OCI-LY1 (cell line): ENCODE data around the gene GALNT13.

Experiments
- H2AFZ ChIP-seq: fragments of 200-600 bp; sonication (generic), shearing (Covaris generic); 2 replicates; pipeline ENCODE4 v1.6.0; 2014; ENCODE audit warnings: antibody characterized with exemption, mild to moderate bottlenecking, low read length
- H3F3A ChIP-seq: fragments of 200-600 bp; sonication (generic), shearing (Covaris generic); 2 replicates; pipeline ENCODE4 v1.6.0; 2014; ENCODE audit warnings: mild to moderate bottlenecking, antibody characterized with exemption, low read length, moderate library complexity; ENCODE audit not compliant: insufficient read depth
- H3K27ac ChIP-seq: fragments of 200-600 bp; sonication (generic); 2 replicates; pipeline ENCODE4 v1.5.1; 2014; ENCODE audit warnings: low read length, mixed run types, mild to moderate bottlenecking, low read depth; ENCODE audit not compliant: poor library complexity, severe bottlenecking
- H3K27me3 ChIP-seq: fragments of 200-600 bp; sonication (generic); 2 replicates; pipeline ENCODE4 v1.6.0; 2014; ENCODE audit warnings: antibody characterized with exemption, mild to moderate bottlenecking, low read length, moderate library complexity; ENCODE audit not compliant: insufficient read depth
- H3K36me3 ChIP-seq: fragments of 200-600 bp; sonication (generic); 2 replicates; pipeline ENCODE4 v1.6.1; 2014; ENCODE audit warnings: mild to moderate bottlenecking, antibody characterized with exemption, low read length, moderate library complexity, mixed read lengths; ENCODE audit not compliant: insufficient read depth
- H3K4me1 ChIP-seq: fragments of 200-600 bp; sonication (generic); 2 replicates; pipeline ENCODE4 v1.5.1; 2014; ENCODE audit warnings: mild to moderate bottlenecking, low read length, moderate library complexity; ENCODE audit not compliant: insufficient read depth, severe bottlenecking
- H3K4me2 ChIP-seq: fragments of 200-600 bp; sonication (generic), shearing (Covaris generic); 2 replicates; pipeline ENCODE4 v1.6.1; 2014; ENCODE audit warnings: low read length
- H3K4me3 ChIP-seq: fragments of 200-600 bp; sonication (generic); 2 replicates; pipeline ENCODE4 v1.5.1; 2014; ENCODE audit warnings: low read length, low read depth, mild to moderate bottlenecking, mixed read lengths; ENCODE audit not compliant: poor library complexity, severe bottlenecking
- H3K79me2 ChIP-seq: fragments of 200-600 bp; shearing (Covaris generic); 2 replicates; pipeline ENCODE4 v1.6.1; 2016; ENCODE audit warnings: mixed run types, low read length, mixed read lengths; ENCODE audit not compliant: insufficient read depth
- H3K9ac ChIP-seq: fragments of 200-600 bp; sonication (generic), shearing (Covaris generic); 2 replicates; pipeline ENCODE4 v1.6.1; 2014; ENCODE audit warnings: mild to moderate bottlenecking, low read length, mixed read lengths
- H3K9me2 ChIP-seq: fragments of 200-600 bp; sonication (generic), shearing (Covaris generic); 2 replicates; pipeline ENCODE4 v1.6.1; 2014; ENCODE audit warnings: low read depth, mild to moderate bottlenecking, low read length, mixed read lengths
- H3K9me3 ChIP-seq: fragments of 200-600 bp; shearing (Covaris generic); 2 replicates; pipeline ENCODE4 v1.6.1; 2014; ENCODE audit warnings: low read length, mixed read lengths
- H4K20me1 ChIP-seq: fragments of 200-600 bp; sonication (generic), shearing (Covaris generic); 2 replicates; pipeline ENCODE4 v1.6.0; 2016; ENCODE audit warnings: mild to moderate bottlenecking, low read length; ENCODE audit not compliant: insufficient read depth
- CTCF ChIP-seq: fragments of 200-600 bp; sonication (generic), shearing (Covaris generic); IDR thresholded peaks from 2 replicates; pipeline ENCODE4 v1.5.1; 2017; ENCODE audit warnings: mild to moderate bottlenecking, antibody characterized with exemption, low read length, moderate library complexity, mixed read lengths
- EZH2 ChIP-seq: fragments of 200-600 bp; sonication (generic), shearing (Covaris generic); IDR thresholded peaks from 2 replicates; pipeline ENCODE4 v1.8.0; 2017; ENCODE audit warnings: borderline replicate concordance, mixed run types, mild to moderate bottlenecking, antibody characterized with exemption, low read length, moderate library complexity, mixed read lengths

The GALNT13 gene

GRCh38 chr2:154195644-154196195 lies 324.0 kb downstream of the GALNT13 start:
- no peaks in the 10 kb centered on the region for H3K27me3 ChIP-seq
- H3K79me2 ChIP-seq, result no peaks in the 10 kb centered on the region
- no peaks in the 10 kb centered on the region for H3K36me3 ChIP-seq
- H3K27ac ChIP-seq, result no peak overlapping the region
- no peak overlapping the region for H2AFZ ChIP-seq
- H3K4me1 ChIP-seq, result no peaks in the 10 kb centered on the region
- H3K4me3 ChIP-seq, result no peak overlapping the region
- no peaks in the 10 kb centered on the region for H3F3A ChIP-seq
- H3K9ac ChIP-seq, result no peak overlapping the region
- no peak for TF ChIP-seq EZH2
- no peak for TF ChIP-seq CTCF
- no peaks in the 10 kb centered on the region for H3K9me3 ChIP-seq
- no peaks in the 10 kb centered on the region for H4K20me1 ChIP-seq
- no peaks in the 10 kb centered on the region for H3K9me2 ChIP-seq
- no peak overlapping the region for H3K4me2 ChIP-seq

- Histone ChIP-seq H3K4me2 (no peak overlapping the region), H3K79me2 (no peaks in the 10 kb centered on the region), H2AFZ (no peak overlapping the region), H3K4me3 (no peak overlapping the region), H3K9me2 (no peaks in the 10 kb centered on the region), H3K36me3 (no peaks in the 10 kb centered on the region), H3K9me3 (no peaks in the 10 kb centered on the region), H4K20me1 (no peaks in the 10 kb centered on the region), H3K27ac (no peak overlapping the region), H3K9ac (no peak overlapping the region), H3K4me1 (no peaks in the 10 kb centered on the region), H3K27me3 (no peaks in the 10 kb centered on the region), H3F3A (no peaks in the 10 kb centered on the region)
- TF ChIP-seq EZH2 (no peak), CTCF (no peak)
Observed at GRCh38 chr2:154198866-154199265, 327.1 kb downstream of the GALNT13 start.

- Histone ChIP-seq H4K20me1 (no peaks in the 10 kb centered on the region), H3K36me3 (no peaks in the 10 kb centered on the region), H3K27me3 (no peaks in the 10 kb centered on the region), H3K4me3 (no peak overlapping the region), H3F3A (no peaks in the 10 kb centered on the region), H3K27ac (no peak overlapping the region), H3K4me1 (no peaks in the 10 kb centered on the region), H3K79me2 (no peaks in the 10 kb centered on the region), H2AFZ (no peak overlapping the region), H3K9me3 (no peaks in the 10 kb centered on the region), H3K4me2 (no peak overlapping the region), H3K9ac (no peak overlapping the region), H3K9me2 (no peaks in the 10 kb centered on the region)
- TF ChIP-seq CTCF, result no peak
- no peak for TF ChIP-seq EZH2
Observed at GRCh38 chr2:154203206-154203605, 331.5 kb downstream of the GALNT13 start.
